Upper lobe of left lung (tissue), 6 donors: Measurements from ENCODE around the gene YIPF3. TPM values are rescaled to one million over a fixed set of nuclear protein-coding genes. Genes with fewer than 3 reads are reported as not detected.

ENCODE experiments used
- ATAC-seq, 2 donors: fragments of 200-7000 bp; cut with Tn5 transposase; one replicate each; pipeline ENCODE4 v1.9.1; 2022; ENCODE audit warnings: mild to moderate bottlenecking in 2 of 2, moderate library complexity in 2 of 2; ENCODE audit not compliant: low FRiP score in 2 of 2
- DNase-seq, 2 donors: peaks; one replicate each; pipeline ENCODE4 v3.0.0-alpha.2; 2019 to 2020
- H3K27ac ChIP-seq, 4 donors: fragments of 200-600 bp; sonication (generic); one replicate each; pipeline ENCODE4 v1.5.1; 2016 to 2019
- H3K27me3 ChIP-seq, 4 donors: fragments of 200-600 bp; sonication (generic); one replicate each; pipeline ENCODE4 v1.5.1; 2017 to 2019
- H3K36me3 ChIP-seq, 4 donors: fragments of 200-600 bp; sonication (generic); one replicate each; pipeline ENCODE4 v1.5.1; 2016 to 2019
- H3K4me1 ChIP-seq, 4 donors: fragments of 200-600 bp; sonication (generic); one replicate each; pipeline ENCODE4 v1.5.1; 2018 to 2019
- H3K4me3 ChIP-seq, 4 donors: fragments of 200-600 bp; sonication (generic); one replicate each; pipeline ENCODE4 v1.5.1; 2017 to 2019; ENCODE audit warnings: mild to moderate bottlenecking in 2 of 4, moderate library complexity in 1 of 4
- H3K9me3 ChIP-seq, 4 donors: fragments of 200-600 bp; sonication (generic); one replicate each; pipeline ENCODE4 v1.5.1; 2018 to 2019
- CTCF ChIP-seq, 6 experiments: fragments of 450-650 bp in 4 of 6; fragments of 200-600 bp in 2 of 6; sonication (generic) in 2 of 6; IDR thresholded peaks; one replicate each; pipeline ENCODE4 v1.5.1; 2016 to 2019; ENCODE audit warnings: antibody characterized with exemption in 6 of 6
- EP300 ChIP-seq, 4 donors: sonication (generic); formaldehyde crosslinking; IDR thresholded peaks; one replicate each; pipeline ENCODE4 v1.5.1; 2017; ENCODE audit warnings: antibody characterized with exemption in 4 of 4, control low read depth in 2 of 4
- POLR2A ChIP-seq, 4 donors: fragments of 450-650 bp; IDR thresholded peaks; one replicate each; pipeline ENCODE4 v1.5.1; 2016 to 2017; ENCODE audit warnings: antibody characterized with exemption in 4 of 4, mild to moderate bottlenecking in 2 of 4
- POLR2AphosphoS5 ChIP-seq, 2 donors: sonication (generic); formaldehyde crosslinking; IDR thresholded peaks; one replicate each; pipeline ENCODE4 v1.5.1; 2017; ENCODE audit warnings: antibody characterized with exemption in 2 of 2
- WGBS, 2 donors: methylation state at CpG; one replicate each; pipeline ENCODE4 v1.1.5; 2017 to 2018; 5-methylcytosine and 5-hydroxymethylcytosine counted together
- total RNA-seq, 6 donors: library from RNA; depleted of rRNA in 4 of 6; stranded (reverse); fragments of >200 nt in 4 of 6; gene quantifications; one replicate each; pipeline versions ENCODE4 v1.1.0 to v1.2.1, GENCODE V29; 2016 to 2021
- donor health status: DM: no; HTN: no; CAD: no; lungs with moderate emphysema.
- donor health status: DM: no; HTN: yes; CAD: no; lungs with severe emphysema.

YIPF3 gene
- total RNA-seq, 6 donors from 2014 or later, result 103 to 170 (median 125) TPM

GRCh38 chr6:43489277-43490072, 27.3 kb downstream of the YIPF3 start:
- Histone ChIP-seq H3K9me3 (no peaks in the 10 kb centered on the region), H3K36me3 (peaks cover 0 to 9% (median 0%) of the 10 kb centered on the region in 4 donors), H3K27me3 (no peaks in the 10 kb centered on the region), H3K27ac (no peak overlapping the region), H3K4me3 (no peak overlapping the region), H3K4me1 (peaks cover 17 to 25% (median 19%) of the 10 kb centered on the region in 4 donors)
- TF ChIP-seq EP300 (IDR thresholded peaks at IDR 0.05), result no peak
- DNase-seq, result no peak
- WGBS, 2 donors, result 93 to 95% methylated on average over 5 to 10 of the region's 12 CpGs
- ATAC-seq, result no peak

- Histone ChIP-seq H3K36me3 (peaks cover 0 to 9% (median 0%) of the 10 kb centered on the region in 4 donors), H3K4me1 (peaks cover 17 to 25% (median 19%) of the 10 kb centered on the region in 4 donors), H3K9me3 (no peaks in the 10 kb centered on the region), H3K27me3 (no peaks in the 10 kb centered on the region), H3K4me3 (no peak overlapping the region), H3K27ac (no peak overlapping the region)
- WGBS, 2 donors, result 80 to 100% methylated on average over 4 of the region's 4 CpGs
- ATAC-seq (no peak), DNase-seq (no peak)
- TF ChIP-seq EP300 (IDR thresholded peaks at IDR 0.05) (no peak), CTCF (IDR thresholded peaks at IDR 0.05) (no peak), POLR2AphosphoS5 (IDR thresholded peaks at IDR 0.05) (no peak), POLR2A (IDR thresholded peaks at IDR 0.05) (no peak)
Observed at GRCh38 chr6:43488667-43489276, 28.0 kb downstream of the YIPF3 start.

- DNase-seq (no peak), ATAC-seq (no peak)
- Histone ChIP-seq H3K4me3 (no peak overlapping the region), H3K9me3 (no peaks in the 10 kb centered on the region), H3K4me1 (peaks cover 13 to 29% (median 21%) of the 10 kb centered on the region in 4 donors), H3K36me3 (peaks cover 0 to 7% (median 0%) of the 10 kb centered on the region in 4 donors), H3K27me3 (no peaks in the 10 kb centered on the region), H3K27ac (no peak overlapping the region)
- TF ChIP-seq CTCF (IDR thresholded peaks at IDR 0.05) (no peak), POLR2AphosphoS5 (IDR thresholded peaks at IDR 0.05) (no peak), EP300 (IDR thresholded peaks at IDR 0.05) (no peak), POLR2A (IDR thresholded peaks at IDR 0.05) (no peak)
- 89 to 92% methylated on average over 11 of the region's 11 CpGs for WGBS, 2 donors
Observed at GRCh38 chr6:43481591-43482236, 35.0 kb downstream of the YIPF3 start.

- ATAC-seq, result no peak
- no peak for DNase-seq
- no peak overlapping the region for H3K4me3 ChIP-seq
- peaks cover 0 to 5% (median 0%) of the 10 kb centered on the region in 4 donors for H3K36me3 ChIP-seq
- peaks cover 13 to 31% (median 21%) of the 10 kb centered on the region in 4 donors for H3K4me1 ChIP-seq
- H3K27ac ChIP-seq, result no peak overlapping the region
- TF ChIP-seq EP300 (IDR thresholded peaks at IDR 0.05) (no peak), CTCF (IDR thresholded peaks at IDR 0.05) (no peak), POLR2AphosphoS5 (IDR thresholded peaks at IDR 0.05) (no peak), POLR2A (IDR thresholded peaks at IDR 0.05) (no peak)
- WGBS, 2 donors, result 88 to 95% methylated on average over 2 of the region's 2 CpGs
- H3K9me3 ChIP-seq, result no peaks in the 10 kb centered on the region
- H3K27me3 ChIP-seq, result no peaks in the 10 kb centered on the region
Observed at GRCh38 chr6:43481075-43481474, 35.7 kb downstream of the YIPF3 start.

GRCh38 chr6:43478008-43478372, 38.7 kb downstream of the YIPF3 start:
- H3K27me3 ChIP-seq, result no peaks in the 10 kb centered on the region
- no peaks in the 10 kb centered on the region for H3K36me3 ChIP-seq
- peaks cover 13 to 31% (median 17%) of the 10 kb centered on the region in 4 donors for H3K4me1 ChIP-seq
- WGBS, 2 donors, result 3 to 24% methylated on average over 3 of the region's 3 CpGs
- H3K9me3 ChIP-seq, result no peaks in the 10 kb centered on the region
- H3K4me3 ChIP-seq, result peak overlapping the region; percentile 36 to 87 (median 74)
- no peak for DNase-seq
- TF ChIP-seq EP300 (IDR thresholded peaks at IDR 0.05) (no peak), POLR2AphosphoS5 (IDR thresholded peaks at IDR 0.05) (no peak), POLR2A (IDR thresholded peaks at IDR 0.05) (no peak), CTCF (IDR thresholded peaks at IDR 0.05) (no peak)
- ATAC-seq, result no peak
- peak overlapping the region; percentile 83 to 89 (median 88) for H3K27ac ChIP-seq
